HG02763 (cell line): ENCODE results near the gene HNMT.
"Not testable (repeated sequence)": the region's sequence is repeated elsewhere in the genome, so short reads cannot be mapped to it uniquely, and the experiment has no call there.

Source experiments
- ATAC-seq: cut with Tn5 transposase; IDR thresholded peaks from one replicate; pipeline ENCODE4 v1.9.1; 2021; ENCODE audit warnings: mild to moderate bottlenecking, moderate library complexity; ENCODE audit not compliant: unreplicated experiment

The HNMT gene

GRCh38 chr2:137973280-137973679 lies 9.0 kb downstream of the HNMT start:
- ATAC-seq: no peak

DNA sequence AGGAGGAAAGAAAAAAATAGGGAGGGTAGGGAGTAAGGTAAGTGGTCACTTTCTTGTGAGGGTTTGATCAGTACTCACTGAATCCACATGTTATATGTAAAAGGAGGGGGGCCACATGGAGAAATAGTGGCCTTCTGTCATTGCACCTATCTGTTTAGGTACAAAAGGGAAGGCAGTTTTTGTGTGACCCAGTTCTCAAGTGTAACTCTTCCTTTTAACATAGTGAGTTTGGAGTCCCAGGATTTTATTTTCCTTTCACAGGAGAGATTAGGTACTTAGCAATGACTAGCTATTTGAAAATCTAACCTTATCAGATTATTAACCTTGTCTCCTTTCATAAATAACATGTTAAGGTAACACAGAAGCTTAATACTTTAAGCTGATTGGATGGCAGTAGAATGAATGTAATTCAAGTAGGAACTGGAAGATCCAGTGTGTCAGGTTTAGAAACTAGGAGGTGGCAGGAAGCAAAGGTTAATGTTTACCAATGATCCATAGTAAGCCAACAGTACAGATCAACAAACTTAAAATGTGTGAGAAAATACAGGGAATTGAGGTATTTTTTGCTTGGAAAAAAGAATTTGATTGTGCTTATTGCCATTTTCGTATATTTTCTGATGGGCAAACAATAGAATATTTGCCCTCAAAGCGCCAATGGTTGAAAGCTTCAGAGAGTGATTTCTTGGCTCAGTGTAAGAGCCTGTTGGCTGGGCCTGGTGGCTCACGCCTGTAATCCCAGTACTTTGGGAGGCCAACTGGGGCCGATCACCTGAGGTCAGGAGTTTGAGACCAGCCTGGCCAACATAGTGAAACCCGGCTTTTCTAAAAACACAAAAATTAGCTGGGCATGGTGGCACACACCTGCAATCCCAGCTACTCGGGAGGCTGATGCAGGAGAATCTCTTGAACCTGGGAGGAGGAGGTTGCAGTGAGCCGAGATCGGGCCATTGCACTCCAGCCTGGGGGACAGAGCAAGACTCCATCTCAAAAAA lies 11.3 kb downstream of the HNMT start:
- no peak for ATAC-seq

GRCh38 chr2:137976274-137976673 lies 12.0 kb downstream of the HNMT start:
- ATAC-seq: no peak

DNA sequence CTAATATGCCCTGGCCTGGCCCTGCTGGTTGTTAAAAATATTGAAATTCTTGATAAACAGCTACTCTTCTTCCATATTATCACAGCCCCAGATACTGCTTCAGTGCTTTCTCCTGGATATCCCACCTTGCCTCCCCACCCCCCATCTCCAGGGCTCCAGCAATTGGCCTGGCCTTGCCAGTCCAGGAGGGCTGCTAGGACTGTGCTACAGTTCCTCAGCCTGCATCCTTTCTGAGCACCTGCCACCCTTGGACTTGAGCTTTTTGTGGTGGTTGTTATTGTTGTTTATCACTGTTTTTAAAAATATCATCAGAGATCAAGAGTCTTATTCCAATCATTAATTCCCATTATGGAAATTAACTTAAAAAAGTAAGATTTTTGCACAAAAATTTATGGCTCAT lies 13.5 kb downstream of the HNMT start:
- no peak for ATAC-seq

- no peak for ATAC-seq
Measured at GRCh38 chr2:137980459-137980858, 16.2 kb downstream of the HNMT start.

DNA sequence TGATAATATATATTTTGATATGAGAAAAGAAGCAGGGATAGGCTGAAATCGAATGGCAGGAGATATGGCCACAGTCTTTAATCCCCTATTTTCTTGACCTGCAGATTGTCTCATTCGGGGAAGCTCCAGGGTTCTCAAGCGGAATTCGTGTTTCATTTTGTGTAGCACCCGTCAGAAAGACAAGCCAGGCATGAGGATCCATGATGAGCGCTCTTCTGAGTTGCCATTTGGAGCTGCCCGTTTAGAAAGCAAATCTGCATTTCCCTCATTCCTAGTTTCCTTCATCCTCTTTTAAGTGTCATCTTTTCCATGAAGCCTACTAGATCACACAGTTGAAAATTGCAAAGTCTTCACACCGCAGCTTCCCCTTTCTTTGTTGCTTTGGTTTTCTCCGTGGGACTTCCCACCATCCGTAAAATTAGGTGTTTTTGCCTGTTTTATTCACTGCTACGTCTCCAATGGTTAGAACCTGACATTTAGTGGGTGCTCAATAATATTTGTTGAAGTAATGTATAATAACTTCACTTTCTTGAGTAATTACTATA lies 16.9 kb downstream of the HNMT start:
- no peak for ATAC-seq

DNA sequence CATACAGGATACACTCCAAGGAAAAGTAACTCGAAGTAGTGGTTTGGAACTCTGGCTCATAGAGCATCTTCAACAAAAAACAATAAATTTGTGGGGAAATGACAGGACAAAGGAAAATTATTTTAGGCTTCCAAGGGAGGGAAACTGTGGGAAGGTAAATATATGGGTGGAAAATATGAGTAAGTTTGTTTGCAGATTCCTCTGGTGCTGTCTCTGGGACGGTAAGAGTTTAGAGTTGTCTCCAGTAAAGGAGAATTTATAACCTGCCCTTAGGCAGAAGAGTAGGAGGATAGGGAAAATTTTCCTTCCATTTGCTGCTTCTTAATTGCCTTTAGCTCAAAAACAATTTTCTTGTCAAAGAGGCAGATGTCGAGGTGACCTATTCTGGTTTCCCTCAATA lies 19.3 kb downstream of the HNMT start:
- no peak for ATAC-seq

GRCh38 chr2:137986268-137986667 lies 22.0 kb downstream of the HNMT start:
- no peak for ATAC-seq

DNA sequence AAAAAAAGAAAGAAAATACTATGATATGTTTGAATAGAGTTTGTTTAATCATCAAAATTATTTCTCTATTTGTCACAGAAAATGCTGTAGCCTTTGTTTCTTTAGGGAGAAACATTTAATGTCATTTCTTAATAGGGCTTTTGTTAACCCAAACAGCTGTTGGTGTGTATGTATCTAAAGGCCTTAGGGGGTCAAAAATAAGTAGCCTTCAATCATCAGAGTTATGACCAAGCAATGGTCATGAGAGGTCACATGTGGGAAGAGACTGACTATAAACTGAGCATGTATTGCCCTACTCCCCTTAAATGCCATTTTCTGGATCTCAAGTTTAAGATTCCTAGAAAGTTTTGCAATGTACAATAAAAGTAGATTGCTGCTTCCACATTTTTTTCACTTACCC lies 22.7 kb downstream of the HNMT start:
- ATAC-seq: no peak

DNA sequence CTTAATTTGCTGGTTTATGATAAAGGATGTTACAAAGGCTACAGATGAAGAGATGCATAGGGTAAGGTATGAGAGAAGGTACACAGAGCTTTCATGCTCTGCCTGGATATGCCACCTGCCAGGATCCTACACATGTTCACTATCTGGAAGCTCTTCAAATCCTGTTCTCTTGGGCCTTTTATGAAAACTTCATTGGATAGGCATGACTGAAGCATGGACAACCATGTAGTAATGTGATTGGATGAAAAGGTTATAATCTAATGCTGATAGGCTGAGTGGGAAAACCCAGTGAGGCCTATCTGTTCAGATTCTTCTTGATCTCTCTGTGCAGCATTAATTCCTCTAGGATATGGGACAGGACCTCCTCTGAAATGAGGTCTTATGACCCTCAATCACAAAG lies 26.8 kb downstream of the HNMT start:
- no peak for ATAC-seq

DNA sequence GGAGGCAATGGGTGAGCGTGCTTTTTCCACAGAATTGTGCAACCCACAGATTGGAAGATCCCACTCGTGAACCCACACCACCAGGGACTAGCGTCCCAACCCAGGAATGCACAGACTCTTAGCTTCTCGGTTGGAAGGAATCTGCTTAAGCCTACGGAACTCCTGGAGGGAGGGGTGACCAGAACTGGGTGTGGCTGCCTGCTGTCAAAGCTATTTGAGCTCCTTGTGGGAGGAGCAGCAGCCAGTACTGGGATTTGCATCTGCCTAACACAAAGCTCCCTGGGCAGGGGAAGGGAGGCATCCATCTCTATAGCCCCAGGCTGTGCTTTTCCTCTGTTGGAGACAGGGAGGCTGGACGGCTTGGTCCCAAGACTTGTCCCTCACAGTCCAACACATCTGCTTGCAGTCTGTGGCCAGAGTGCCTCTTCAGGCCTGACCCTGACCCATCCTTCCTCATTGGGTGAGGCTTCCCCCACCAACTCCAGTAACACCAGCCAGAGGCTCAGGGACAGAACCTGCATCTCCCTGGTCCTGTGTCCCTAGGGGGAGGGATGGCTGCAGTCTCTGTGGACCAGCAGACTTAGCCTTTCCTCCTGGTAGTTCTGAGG lies 27.9 kb downstream of the HNMT start:
- ATAC-seq: no peak

GRCh38 chr2:137993715-137994476 lies 29.6 kb downstream of the HNMT start:
- ATAC-seq: not testable (repeated sequence)

DNA sequence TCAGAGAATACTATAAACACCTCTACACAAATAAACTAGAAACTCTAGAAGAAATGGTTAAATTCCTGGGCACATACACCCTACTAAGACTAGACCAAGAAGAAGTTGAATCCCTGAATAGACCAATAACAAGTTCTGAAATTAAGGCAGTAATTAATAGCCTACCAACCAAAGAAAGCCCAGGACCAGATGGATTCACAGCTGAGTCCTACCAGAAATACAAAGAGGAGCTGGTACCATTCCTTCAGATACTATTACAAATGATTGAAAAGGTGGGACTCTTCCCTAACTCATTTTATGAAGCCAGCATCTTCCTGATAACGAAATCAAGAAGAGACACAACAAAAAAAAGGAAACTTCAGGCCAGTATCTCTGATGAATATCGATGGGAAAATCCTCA lies 31.1 kb downstream of the HNMT start:
- ATAC-seq: not testable (repeated sequence)

GRCh38 chr2:137996158-137996557 lies 31.9 kb downstream of the HNMT start:
- not testable (repeated sequence) for ATAC-seq

- no peak for ATAC-seq
Measured at GRCh38 chr2:137997733-137998132, 33.5 kb downstream of the HNMT start.

DNA sequence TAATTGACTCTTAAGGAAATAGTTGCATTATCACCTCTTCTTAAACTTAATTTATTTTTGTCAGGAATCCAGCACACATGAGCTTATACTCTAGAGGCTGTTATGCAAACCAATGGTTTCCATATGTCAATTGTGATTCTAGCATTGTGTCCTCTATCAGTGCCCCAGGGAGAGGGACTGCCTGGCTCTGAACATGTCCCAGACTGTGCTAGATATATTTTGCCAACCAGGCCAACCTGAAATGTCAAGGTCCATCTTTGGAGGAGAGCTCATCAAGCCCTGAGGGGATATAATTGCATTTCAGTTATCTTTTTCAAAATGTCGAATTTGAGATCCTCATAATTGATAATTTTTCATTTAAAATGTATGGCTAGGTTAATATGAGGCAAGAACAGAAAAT lies 34.2 kb downstream of the HNMT start:
- ATAC-seq: no peak

DNA sequence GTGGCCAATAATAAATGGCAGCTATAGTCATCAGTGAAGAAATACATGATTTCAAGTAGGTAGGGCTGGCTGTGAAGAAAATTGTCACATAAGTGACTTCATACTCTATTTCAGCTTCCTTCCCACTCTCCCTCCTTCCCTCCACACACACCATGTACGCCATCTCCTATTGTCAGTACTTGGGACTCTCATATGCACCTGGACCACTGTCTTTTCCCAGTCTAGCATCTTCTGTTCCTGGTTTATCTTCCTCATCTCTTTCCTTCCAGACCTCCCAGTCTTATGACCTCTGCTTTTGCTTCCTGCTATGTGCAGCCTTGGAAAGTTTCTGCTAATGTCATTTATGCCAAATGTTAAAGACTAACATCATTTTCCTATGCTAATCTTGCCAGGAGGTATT lies 35.0 kb downstream of the HNMT start:
- no peak for ATAC-seq

- no peak for ATAC-seq
Measured at GRCh38 chr2:138000009-138000408, 35.7 kb downstream of the HNMT start.

DNA sequence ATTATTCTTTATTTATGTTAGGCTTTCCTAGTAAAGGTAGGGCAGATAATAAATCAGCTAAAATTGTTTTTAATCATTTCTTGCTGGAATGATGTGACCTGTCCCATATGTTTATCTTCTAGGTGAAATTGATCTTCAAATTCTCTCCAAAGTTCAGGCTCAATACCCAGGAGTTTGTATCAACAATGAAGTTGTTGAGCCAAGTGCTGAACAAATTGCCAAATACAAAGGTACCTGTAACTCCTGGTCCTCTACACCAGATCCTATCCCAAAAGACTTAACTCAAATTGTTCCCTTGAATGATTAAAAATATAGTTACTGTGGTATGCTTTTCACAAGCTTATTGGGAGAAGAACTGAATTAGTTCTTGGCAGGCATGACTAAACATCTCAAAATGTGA lies 36.5 kb downstream of the HNMT start:
- no peak for ATAC-seq

DNA sequence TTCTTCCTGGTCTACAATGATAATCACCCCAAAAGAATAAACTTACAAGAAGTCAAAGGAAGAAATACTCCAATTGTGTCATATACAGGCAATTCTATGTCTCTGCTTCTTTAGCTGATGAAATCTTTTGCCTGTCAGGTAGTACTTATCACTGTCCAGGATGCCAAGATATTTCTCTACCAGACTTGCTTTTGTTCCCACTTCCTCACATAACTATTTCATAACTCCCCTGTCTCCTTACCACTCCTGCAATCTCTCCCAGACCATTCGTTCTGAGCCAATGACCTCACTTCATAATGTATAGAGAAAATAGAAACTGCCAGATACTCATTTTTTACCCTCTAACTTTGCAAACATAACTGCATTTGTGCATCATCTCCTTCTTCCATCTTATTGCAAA lies 39.1 kb downstream of the HNMT start:
- ATAC-seq: no peak

DNA sequence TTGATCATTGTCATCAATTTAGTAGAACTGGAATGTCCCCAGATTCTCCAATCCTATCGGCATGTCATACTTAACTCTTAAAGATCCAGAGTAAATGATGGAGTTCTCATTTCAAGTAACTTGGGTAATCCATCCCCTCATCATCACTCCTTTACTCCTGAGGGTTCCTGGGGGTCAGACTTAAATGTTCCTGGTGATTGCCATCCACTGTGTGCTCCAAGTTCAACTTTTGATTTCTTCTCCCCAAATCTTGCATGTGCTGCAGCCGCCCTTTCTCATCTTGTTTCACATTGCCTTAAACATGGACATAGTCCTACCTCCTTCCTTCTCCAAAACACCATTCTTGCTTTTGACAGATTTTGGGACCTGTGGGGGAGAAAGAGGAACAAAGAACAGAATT lies 43.2 kb downstream of the HNMT start:
- no peak for ATAC-seq
